Measurements from ENCODE around the gene TCAP. TPM values are rescaled to one million over a fixed set of nuclear protein-coding genes. Genes with fewer than 3 reads are reported as not detected.

TCAP gene
- total and polyA plus RNA-seq, 10 of the 15 experiments (the other 5 are each of a cell fraction or from before 2014, with no cell fraction given): 0.17 to 1.0 (median 0.36) TPM; not detected in 3

GRCh38 chr17:39658346-39658745 is 6.8 kb upstream of the TCAP start (continued):
- TF ChIP-seq ZNF592 (IDR thresholded peaks at IDR 0.05) (no peak), MEF2B (IDR thresholded peaks at IDR 0.05; ENCODE audit: partially characterized antibody, poor library complexity, severe bottlenecking) (no peak)

DNA sequence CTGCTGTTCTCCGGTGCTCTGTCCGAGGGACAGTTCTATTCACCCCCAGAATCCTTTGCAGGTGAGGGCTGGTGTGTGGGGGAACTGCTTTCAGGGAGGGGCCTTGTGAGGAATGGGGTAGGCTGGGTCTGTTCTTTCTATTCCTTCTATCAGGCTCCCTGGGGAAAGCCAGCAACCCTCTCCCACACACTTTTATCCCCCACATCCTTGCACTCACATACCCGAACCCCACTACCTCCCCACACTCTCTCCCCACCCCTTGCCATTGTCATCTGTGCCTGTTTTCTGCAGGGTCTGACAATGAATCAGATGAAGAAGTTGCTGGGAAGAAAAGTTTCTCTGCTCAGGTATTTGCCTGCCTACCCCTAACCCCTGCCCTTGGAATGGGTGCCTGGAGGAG is 6.4 kb upstream of the TCAP start:
- in situ Hi-C loops (cut with MboI) (no loop called here), intact Hi-C loops (cut with micrococcal nuclease; ENCODE audit: unreplicated experiment) (no loop called here)
- WGBS (ENCODE audit: insufficient coverage, insufficient replicate concordance, low lambda C conversion rate, missing lambda C conversion rate): 73% methylated on average over 3 of the region's 3 CpGs
- Histone ChIP-seq H3K27me3 (replicated peaks in 1 of 2; ENCODE audit: control insufficient read depth in 2 of 2, insufficient read depth in 2 of 2, low read length in 1 of 2) (no peaks in the 10 kb centered on the region), H3K9ac (ENCODE audit: control insufficient read depth, insufficient read depth, low read length) (no peak overlapping the region), H4K20me1 (ENCODE audit: control insufficient read depth, insufficient read depth) (no peaks in the 10 kb centered on the region), H3K9me3 (replicated peaks; ENCODE audit: control insufficient read depth, insufficient read depth, low read length) (no peaks in the 10 kb centered on the region), H3K27ac (ENCODE audit: control insufficient read depth, insufficient read depth) (no peak overlapping the region), H3K4me2 (ENCODE audit: control insufficient read depth, insufficient read depth) (no peak overlapping the region), H3K4me1 (ENCODE audit: control insufficient read depth, insufficient read depth, low read length) (peaks cover 6% of the 10 kb centered on the region; the same call in 1 of the 2 replicates), H3K36me3 (ENCODE audit: control insufficient read depth in 2 of 2, insufficient read depth in 2 of 2, low read length in 1 of 2) (peaks cover 16 to 28% of the 10 kb centered on the region in 2 experiments; a peak in 3 of 4 replicates), H3K4me3 (no peak overlapping the region), H2AFZ (ENCODE audit: control insufficient read depth, low read depth, low read length) (no peak overlapping the region), H3K79me2 (ENCODE audit: control insufficient read depth, insufficient read depth, low read length) (no peaks in the 10 kb centered on the region; the same call in 1 of the 2 replicates)
- BruUV-seq (replicated peaks): no TSS peak
- ChIA-PET POLR2A (no interaction called here), SMC1A (ENCODE audit: uncharacterized antibody, unreplicated experiment) (no interaction called here), RAD21 (ENCODE audit: unreplicated experiment) (no interaction called here), CTCF (interaction anchor here (1.1 to 2.1 kb wide), 2 partner anchors 34 to 37 kb away, joined by 4 to 6 read pairs; no protein-coding TSS in a partner anchor)
- DNase-seq (ENCODE audit: low read depth, low spot score) (no peak), FAIRE-seq (no peak), ATAC-seq (no peak)
- no peak for TF ChIP-seq EP300 (IDR thresholded peaks at IDR 0.05; ENCODE audit: borderline replicate concordance in 1 of 2, control insufficient read depth in 1 of 2, low read depth in 2 of 2, low read length in 2 of 2)
- no peak for TF ChIP-seq SRF (IDR thresholded peaks at IDR 0.05; ENCODE audit: low read depth in 2 of 2, low read length in 2 of 2)
- TF ChIP-seq RB1 (IDR thresholded peaks at IDR 0.05; ENCODE audit: borderline replicate concordance): no peak
- TF ChIP-seq, protein P1, sequence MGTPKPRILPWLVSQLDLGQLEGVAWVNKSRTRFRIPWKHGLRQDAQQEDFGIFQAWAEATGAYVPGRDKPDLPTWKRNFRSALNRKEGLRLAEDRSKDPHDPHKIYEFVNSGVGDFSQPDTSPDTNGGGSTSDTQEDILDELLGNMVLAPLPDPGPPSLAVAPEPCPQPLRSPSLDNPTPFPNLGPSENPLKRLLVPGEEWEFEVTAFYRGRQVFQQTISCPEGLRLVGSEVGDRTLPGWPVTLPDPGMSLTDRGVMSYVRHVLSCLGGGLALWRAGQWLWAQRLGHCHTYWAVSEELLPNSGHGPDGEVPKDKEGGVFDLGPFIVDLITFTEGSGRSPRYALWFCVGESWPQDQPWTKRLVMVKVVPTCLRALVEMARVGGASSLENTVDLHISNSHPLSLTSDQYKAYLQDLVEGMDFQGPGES (IDR thresholded peaks at IDR 0.05): no peak
- no peak for TF ChIP-seq SUZ12 (IDR thresholded peaks at IDR 0.05; ENCODE audit: unreplicated experiment)
- TF ChIP-seq NFXL1 (IDR thresholded peaks at IDR 0.05; ENCODE audit: borderline replicate concordance): no peak
- TF ChIP-seq MYB (IDR thresholded peaks at IDR 0.05; ENCODE audit: borderline replicate concordance, low read depth, low read length): no peak
- TF ChIP-seq CEBPZ (IDR thresholded peaks at IDR 0.05; ENCODE audit: low read depth, low read length): no peak
